Activated naive CD4-positive, alpha-beta T cell treated with Interleukin-2 at 50 U/mL for 16 hours (primary cell): ENCODE measurements around the gene SAG.
"Not testable (repeated sequence)": the region's sequence is repeated elsewhere in the genome, so short reads cannot be mapped to it uniquely, and the experiment has no call there.

Experiments
- DNase-seq: peaks from one replicate; pipeline ENCODE4 v3.0.0-alpha.2; 2020

SAG gene

GRCh38 chr2:233334915-233335314, 27.3 kb downstream of the SAG start:
- DNase-seq, result no peak

GRCh38 chr2:233336091-233336490, 28.5 kb downstream of the SAG start:
- not testable (repeated sequence) for DNase-seq

- DNase-seq, result no peak
Observed at GRCh38 chr2:233336541-233336940, 28.9 kb downstream of the SAG start.

GRCh38 chr2:233338046-233338445, 30.4 kb downstream of the SAG start:
- DNase-seq, result no peak

GRCh38 chr2:233338812-233339368, 31.3 kb downstream of the SAG start:
- DNase-seq, result no peak

- no peak for DNase-seq
Observed at GRCh38 chr2:233339427-233339826, 31.8 kb downstream of the SAG start.

GRCh38 chr2:233341296-233341695, 33.7 kb downstream of the SAG start:
- no peak for DNase-seq

- no peak for DNase-seq
Observed at GRCh38 chr2:233342301-233342700, 34.7 kb downstream of the SAG start.

GRCh38 chr2:233343171-233343705, 35.6 kb downstream of the SAG start:
- DNase-seq, result no peak

GRCh38 chr2:233346376-233346775, 38.8 kb downstream of the SAG start:
- no peak for DNase-seq

GRCh38 chr2:233346930-233347329, 39.3 kb downstream of the SAG start:
- DNase-seq, result no peak

GRCh38 chr2:233349005-233349998, 41.7 kb downstream of the SAG start:
- DNase-seq, result no peak

GRCh38 chr2:233350708-233351107, 43.1 kb downstream of the SAG start:
- peak; percentile 25 for DNase-seq

GRCh38 chr2:233351423-233351822, 43.8 kb downstream of the SAG start:
- no peak for DNase-seq

- DNase-seq, result no peak
Observed at GRCh38 chr2:233352141-233352842, 44.7 kb downstream of the SAG start.

- no peak for DNase-seq
Observed at GRCh38 chr2:233353101-233353768, 45.6 kb downstream of the SAG start.

GRCh38 chr2:233353769-233354499, 46.3 kb downstream of the SAG start, which contains the start of gene DGKD:
TSS of gene DGKD (plus strand) at chr2:233354494. CDS start at chr2:233354519, 25 bp downstream.
- peak; percentile 76 for DNase-seq

- no peak for DNase-seq
Observed at GRCh38 chr2:233354500-233354924, 46.9 kb downstream of the SAG start.

- peak; percentile 12 for DNase-seq
Observed at GRCh38 chr2:233354971-233355574, 47.5 kb downstream of the SAG start.

- DNase-seq, result no peak
Observed at GRCh38 chr2:233355916-233356315, 48.3 kb downstream of the SAG start.

- no peak for DNase-seq
Observed at GRCh38 chr2:233356546-233357308, 49.1 kb downstream of the SAG start.
